GM21717 (cell line): Measurements from ENCODE around the gene TRIM24.
"Not testable (repeated sequence)": the region's sequence is repeated elsewhere in the genome, so short reads cannot be mapped to it uniquely, and the experiment has no call there.

ENCODE experiments used
- ATAC-seq: cut with Tn5 transposase; IDR thresholded peaks from one replicate; pipeline ENCODE4 v1.9.1; 2021; ENCODE audit warnings: mild to moderate bottlenecking, moderate library complexity; ENCODE audit not compliant: unreplicated experiment

The TRIM24 gene

GRCh38 chr7:138525757-138526156 is 65.7 kb downstream of the TRIM24 start:
- ATAC-seq = no peak

GRCh38 chr7:138527746-138528223 is 67.7 kb downstream of the TRIM24 start:
- no peak for ATAC-seq

GRCh38 chr7:138536833-138537232 is 76.8 kb downstream of the TRIM24 start:
- ATAC-seq = not testable (repeated sequence)

DNA sequence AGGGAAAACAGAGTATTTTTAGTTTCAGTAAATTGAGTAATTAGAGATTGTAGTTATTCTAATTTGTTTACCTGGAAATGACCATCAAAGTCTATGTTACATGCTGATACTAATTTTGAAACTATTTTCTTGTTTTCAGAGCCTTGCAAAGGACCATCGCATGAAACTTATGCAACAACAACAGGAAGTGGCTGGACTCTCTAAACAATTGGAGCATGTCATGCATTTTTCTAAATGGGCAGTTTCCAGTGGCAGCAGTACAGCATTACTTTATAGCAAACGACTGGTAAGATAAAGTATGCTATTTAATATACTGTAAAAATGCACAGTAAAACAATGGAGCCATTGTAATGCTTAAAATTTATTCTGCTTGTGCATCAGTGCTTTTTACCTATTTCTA is 78.5 kb downstream of the TRIM24 start:
- ATAC-seq = no peak

DNA sequence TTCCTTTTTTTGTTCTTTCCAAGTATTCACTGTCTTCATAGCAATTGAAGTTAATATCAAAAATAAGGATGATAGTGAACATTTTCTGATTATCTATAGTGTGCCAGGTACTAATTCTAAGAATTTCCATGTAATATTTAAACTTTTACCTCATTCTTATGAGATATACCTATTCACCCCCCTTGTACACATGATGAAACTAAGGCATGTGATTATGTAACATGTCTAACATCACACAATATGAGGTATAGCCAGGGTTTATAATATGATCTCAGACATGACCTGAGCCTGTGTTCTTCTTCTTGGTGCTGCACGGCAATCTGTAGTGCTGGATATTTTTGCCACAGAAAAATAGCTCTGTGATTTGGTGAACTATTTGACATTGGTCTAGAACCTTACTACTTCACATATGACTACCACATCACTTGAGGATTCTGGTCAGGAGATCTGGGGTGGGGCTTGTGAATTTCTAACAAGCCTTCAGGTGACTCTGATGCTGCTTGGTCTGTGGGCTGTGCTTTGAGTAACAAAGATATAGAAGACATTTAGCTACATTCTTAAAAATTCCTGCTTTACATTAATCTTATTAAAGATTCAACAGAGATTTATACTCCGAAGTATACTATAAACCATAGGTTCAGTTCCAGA is 79.1 kb downstream of the TRIM24 start:
- ATAC-seq = no peak

DNA sequence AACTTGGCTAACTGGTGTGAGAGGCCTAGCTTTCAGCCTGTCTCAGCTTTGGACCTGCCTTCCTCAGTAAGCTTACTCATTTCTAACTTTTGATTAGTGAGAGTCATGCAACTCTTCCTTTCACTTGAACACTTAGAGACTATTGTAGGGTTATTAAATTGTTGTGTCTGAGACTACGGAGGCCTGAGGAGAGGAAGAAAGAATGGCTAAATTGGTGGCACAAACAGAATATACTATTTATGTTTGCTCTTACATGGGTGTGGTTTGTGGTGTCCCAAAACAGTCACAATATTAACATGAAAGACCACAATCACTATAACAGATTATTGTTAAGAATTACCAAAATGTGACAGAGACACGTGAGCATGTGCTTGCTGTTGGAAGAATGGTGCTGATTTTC is 82.1 kb downstream of the TRIM24 start:
- peak; percentile 92 for ATAC-seq

DNA sequence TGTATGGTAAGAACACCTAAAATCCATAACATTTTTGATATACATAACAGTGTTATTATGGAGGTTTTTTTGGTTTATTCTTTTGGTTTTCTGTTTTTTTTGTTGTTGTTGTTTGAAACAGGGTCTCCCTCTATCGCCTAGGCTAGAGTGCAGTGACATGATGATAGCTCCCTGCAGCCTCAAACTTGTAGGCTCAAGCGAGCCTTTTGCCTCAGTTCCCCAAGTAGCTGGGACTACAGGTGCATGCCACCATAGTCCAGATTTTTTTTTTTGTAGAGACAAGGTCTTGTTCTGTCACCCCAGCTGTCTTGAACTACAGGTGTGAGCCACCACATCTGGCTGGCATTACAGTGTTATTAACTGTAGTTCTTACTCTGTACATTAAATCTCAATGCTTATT is 83.7 kb downstream of the TRIM24 start:
- no peak for ATAC-seq

DNA sequence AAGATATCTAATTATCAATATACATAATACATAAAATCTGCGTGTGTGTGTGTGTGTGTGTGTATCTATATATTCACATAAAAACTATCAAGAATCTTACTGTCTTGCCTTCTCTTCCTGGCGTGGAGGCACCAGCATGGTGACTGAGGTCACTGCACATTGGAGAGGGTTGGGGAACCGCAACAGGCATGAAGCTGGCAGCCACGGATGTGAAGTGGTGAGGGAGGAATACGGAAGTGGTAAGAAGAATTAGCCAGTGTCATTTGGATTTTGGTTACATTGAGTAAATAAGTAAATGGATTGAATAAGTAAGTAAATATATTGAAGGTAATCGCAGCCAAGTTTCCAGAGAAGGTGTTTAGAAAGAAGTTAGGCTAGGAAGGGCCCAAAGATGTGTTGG is 85.1 kb downstream of the TRIM24 start:
- no peak for ATAC-seq

DNA sequence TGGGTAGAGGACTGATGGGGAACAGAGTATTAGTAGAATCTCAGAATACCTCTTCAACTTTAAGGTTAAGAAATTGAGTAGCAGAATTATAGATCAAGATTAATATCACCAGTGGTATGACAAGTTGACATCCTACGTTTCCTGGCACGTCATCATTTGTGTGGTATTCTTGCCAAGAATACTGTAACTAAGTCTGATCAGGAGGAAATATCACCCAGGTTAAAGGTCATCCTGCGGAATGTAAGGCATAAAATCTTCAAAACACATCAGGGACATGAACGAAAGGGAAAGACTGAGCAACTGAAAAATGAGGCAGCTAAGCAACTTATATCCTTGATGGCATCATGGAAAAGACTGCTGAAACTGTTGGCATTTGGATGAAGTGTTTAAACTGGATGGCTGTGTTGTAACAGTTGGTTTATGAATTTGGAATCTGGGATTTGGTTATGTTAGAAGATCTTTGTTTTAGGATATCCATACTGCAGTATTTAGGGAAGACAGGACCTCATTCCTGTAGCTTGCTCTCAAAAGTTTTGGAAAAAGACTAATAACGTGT is 86.1 kb downstream of the TRIM24 start:
- ATAC-seq = no peak

GRCh38 chr7:138546829-138547228 is 86.8 kb downstream of the TRIM24 start:
- no peak for ATAC-seq

DNA sequence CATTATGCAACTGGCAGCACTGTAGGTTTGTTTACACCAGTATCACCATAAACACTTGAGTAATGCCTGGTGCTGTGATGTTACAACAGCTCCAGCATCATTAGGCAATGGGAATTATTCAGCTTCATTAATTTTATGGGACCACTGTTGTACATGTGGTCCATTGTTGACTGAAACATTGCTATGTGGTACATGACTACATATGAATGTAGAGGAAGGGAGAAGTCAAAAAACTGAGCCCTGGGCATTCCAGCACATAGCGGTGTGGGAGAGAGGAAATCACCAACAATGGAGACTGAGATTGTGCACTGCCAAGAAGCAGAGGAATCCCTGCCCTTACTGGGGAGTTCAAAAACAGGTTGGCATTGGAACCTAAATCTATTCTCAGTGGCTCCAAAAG is 89.0 kb downstream of the TRIM24 start:
- ATAC-seq = no peak

- ATAC-seq = no peak
Measured at GRCh38 chr7:138550337-138550736, 90.3 kb downstream of the TRIM24 start.

DNA sequence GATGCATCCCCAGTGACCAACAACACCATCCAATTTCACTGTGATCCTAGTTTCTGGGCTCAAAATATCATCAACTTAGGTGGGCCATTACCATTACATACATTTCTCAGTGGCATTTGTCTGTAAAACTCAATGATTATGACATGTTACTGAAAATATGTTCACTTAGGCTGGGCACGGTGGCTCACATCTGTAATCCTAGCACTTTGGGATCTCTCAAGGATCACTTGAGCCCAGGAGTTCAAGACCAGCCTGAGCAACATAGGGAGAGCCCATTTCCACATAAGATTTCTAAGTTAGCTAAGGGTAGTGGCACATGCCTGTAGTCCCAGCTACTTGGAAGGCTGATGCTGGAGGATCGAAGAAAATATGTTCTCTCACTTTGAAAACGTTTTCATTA is 91.0 kb downstream of the TRIM24 start:
- ATAC-seq = no peak

DNA sequence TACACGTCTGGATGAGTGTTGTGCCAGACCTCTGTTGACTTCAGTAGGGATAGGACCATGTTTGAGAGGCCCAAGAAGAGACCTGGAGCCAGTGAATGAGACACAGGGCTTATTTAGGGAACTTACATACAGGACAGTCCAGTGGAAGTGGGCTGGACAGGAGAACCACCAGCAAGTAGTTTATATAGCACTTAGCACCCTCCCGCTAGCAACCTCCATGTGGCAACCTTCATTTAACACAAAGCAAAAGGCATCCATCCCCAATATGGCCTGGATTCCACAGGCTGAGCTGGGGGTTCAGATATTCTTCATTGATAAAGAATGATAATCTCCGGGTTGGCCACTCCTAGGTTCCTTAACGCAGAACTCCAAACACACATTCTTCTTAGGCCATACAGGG is 93.7 kb downstream of the TRIM24 start:
- no peak for ATAC-seq

GRCh38 chr7:138554674-138555073 is 94.6 kb downstream of the TRIM24 start:
- ATAC-seq = no peak

GRCh38 chr7:138555684-138556083 is 95.6 kb downstream of the TRIM24 start:
- ATAC-seq = no peak

DNA sequence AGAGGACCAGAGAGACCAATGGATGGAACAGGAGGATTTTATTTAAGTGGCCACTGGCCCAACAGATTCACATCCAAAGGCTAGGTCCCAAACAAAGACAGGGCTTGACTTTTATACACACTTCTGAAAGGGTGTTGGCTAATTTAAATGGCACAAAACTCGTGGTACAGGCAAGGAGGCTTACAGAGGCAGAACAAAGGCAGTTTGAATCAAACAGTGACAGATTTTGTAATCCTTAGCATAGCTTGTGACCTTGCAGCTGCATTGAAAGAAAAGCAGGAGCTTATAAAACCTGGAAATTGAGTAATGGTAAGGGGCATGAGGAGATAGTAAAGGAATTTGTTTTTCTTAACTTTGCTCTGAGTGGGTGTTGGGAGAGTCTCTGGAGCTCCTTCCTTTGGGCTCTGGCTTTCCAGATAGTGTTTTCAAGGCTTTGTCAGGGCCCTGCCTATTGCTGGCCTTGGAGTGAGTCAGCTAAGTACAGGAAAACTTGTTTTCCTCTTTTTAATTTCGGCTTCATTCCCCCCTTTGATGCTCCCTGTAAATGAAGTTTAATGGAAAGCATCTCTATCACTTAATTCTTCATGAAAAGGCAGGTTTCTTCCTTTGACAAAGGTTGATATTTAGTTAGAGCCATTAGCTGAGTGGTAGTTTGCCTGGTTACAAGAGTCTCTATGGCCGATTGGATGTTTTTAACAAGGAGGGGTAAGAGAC is 96.9 kb downstream of the TRIM24 start:
- ATAC-seq = no peak

- no peak for ATAC-seq
Measured at GRCh38 chr7:138559448-138559847, 99.4 kb downstream of the TRIM24 start.

GRCh38 chr7:138563808-138564207 is 103.7 kb downstream of the TRIM24 start:
- no peak for ATAC-seq

- no peak for ATAC-seq
Measured at GRCh38 chr7:138564365-138564764, 104.3 kb downstream of the TRIM24 start.

DNA sequence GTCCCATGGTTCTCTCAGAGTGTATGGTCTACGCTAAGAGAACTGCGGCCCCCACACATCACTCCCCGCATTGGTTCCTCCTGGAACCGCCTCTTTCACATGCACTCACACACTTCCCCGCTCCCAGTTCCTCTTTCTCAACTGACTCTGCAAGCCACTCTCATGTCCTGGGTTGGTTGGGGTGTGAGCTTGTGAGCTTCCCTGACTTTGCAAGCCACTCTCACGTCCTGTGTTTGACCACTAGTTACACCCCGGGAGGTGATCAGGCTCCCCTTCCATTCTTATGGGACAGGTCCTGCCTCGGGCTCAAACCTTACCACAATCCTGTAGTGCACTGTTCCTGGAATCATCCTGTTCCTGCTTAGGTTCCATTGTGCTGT is 105.0 kb downstream of the TRIM24 start:
- no peak for ATAC-seq

GRCh38 chr7:138565451-138566114 is 105.5 kb downstream of the TRIM24 start:
- no peak for ATAC-seq
